ENCODE results near the gene FMNL2. TPM values are rescaled to one million over a fixed set of nuclear protein-coding genes. Genes with fewer than 3 reads are reported as not detected.

FMNL2 gene
- polyA plus RNA-seq, 10 donors = 21.4 to 41.1 (median 26.5) TPM

DNA sequence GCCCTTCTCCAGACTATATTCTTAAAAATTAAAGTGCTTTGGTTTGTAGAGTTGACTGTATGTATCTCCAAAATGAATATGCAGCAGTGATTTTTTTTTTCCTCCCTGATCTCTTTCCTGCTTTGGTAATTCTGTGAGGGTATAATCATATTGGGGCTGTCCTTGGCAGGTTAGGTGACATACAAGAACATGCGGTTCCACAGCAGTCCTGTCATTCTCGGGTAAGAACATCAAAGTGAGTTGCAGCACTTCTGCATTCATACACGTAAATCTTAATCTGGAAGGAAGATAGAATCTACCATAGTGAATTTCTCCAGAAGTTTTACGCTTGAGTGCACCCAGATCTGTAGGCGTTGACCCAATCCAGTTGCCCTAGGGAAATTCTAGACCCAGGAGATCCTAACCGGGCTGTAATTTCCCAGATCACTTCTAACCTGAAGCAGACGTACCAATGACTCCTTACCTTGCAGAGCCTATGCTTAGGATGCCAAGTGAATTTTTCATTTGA lies 272.9 kb downstream of the FMNL2 start:
- no peak for DNase-seq

DNA sequence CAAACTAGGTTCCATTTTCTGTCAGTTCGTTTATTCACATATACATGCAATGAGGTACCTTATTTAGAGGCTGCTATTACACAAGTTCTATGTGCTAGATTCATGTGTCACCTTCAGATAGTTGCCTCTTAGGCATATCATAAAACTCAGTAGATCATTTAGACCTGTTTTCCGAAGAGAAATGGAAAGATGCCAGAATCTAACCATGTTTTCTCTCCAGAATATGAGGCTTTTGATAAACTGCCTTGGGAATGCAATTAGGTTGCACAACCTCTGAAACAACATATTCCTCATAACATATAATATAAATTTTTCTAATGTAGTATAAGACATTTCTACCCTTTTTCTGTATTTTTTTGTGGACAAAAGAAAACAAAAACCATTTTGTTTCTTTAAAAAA lies 274.2 kb downstream of the FMNL2 start:
- no peak for DNase-seq

GRCh38 chr2:152609699-152610098 lies 274.7 kb downstream of the FMNL2 start:
- no peak for DNase-seq

- DNase-seq = peak; percentile 51 to 77 (median 52)
These were observed 276.7 kb downstream of the FMNL2 start for GRCh38 chr2:152611458-152612231.

DNA sequence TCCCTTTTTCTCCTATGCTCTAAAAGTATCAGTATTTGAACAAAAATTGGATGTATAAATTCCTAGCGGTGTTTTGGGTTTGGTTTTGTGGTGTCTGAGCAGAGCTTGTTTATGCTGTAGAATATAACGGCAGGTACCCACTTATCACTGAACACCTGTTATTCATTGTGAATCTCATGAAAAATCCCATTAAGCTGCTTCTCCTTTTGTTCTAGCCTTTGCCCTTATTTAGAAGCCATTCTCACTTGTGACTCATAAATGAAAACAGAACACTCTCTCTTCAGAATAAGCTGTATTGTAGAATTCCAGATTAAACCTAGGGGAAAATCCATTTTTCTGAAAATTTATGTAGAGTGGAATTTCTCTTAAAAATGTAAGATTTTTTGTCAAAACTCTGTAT lies 278.3 kb downstream of the FMNL2 start:
- no peak for DNase-seq

DNA sequence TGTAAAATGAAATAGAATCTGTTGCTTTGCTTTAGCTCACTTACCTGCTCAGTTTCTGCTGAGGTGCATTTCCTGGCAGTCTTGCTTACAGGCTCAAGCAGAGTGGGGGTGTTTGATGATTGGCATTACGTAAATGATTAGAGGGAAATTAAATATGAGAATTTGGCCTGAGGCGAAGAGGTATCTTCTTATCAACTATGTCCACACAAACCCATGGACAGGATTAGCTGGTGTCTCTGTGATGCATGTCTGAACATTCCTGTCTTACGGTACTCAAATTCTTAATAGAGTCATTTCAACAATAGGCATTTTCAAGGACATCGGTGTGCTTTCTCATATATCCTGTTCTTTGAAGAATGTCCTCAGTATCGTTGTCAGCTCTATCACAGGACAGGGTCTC lies 280.2 kb downstream of the FMNL2 start:
- no peak for DNase-seq

DNA sequence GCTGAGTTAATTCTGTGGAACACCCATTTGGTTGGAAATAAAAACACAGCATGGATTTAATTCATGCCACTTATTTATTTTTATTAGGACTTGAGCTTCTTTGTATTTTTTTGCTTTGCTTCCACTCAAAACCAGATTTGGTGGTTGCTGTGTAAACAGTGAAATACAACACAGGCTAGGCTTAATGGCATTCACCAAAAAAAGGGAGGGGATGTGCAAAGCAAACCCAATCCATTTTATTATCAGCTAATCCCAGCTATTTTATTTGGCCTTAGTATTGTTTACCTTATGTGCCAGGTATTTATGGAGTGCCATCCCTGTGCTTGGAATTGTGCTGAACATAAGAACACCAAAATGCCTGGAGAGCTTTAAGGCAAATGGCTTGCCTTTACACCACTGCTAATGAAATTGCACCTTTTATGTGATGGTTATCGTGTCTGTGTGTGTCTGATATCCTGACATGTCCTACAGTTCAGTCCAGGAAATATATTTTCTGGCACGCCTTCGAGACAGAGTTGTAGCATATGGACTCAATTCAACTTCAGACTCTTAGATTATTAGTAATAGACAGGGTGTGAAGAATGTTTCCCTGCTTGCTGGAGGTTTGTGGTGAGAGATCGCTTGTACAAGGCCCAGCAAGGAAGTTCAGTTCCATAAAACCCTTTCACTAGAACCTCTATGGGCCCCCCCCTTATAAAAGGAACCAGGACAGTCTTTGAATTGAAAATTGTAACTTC lies 282.6 kb downstream of the FMNL2 start:
- no peak for DNase-seq

GRCh38 chr2:152618193-152618564 lies 283.2 kb downstream of the FMNL2 start:
- no peak for DNase-seq

- no peak for DNase-seq
These were observed 285.2 kb downstream of the FMNL2 start for GRCh38 chr2:152620208-152620607.

DNA sequence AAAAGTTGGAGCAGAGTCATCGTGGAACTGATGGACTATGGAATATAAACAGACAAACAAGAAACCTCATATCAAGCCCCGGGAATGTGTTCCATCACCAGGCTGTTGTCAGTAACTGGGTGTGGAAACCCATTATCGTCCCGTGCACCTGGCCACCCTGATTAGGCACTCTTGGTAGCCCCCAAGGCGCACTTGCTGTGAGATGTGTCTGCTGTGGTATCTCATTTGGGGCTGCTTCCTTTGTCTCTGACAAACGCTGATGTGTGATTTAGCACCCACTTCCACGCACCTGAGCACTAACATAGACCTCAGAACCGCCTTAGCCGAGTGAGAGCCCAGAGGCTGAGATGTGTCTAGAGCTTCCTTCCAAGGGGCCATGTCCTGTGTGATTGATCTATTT lies 286.0 kb downstream of the FMNL2 start:
- no peak for DNase-seq

- DNase-seq = peak in 2 of 3 donors; percentile 55 to 66
These were observed 287.2 kb downstream of the FMNL2 start for GRCh38 chr2:152622219-152622618.

DNA sequence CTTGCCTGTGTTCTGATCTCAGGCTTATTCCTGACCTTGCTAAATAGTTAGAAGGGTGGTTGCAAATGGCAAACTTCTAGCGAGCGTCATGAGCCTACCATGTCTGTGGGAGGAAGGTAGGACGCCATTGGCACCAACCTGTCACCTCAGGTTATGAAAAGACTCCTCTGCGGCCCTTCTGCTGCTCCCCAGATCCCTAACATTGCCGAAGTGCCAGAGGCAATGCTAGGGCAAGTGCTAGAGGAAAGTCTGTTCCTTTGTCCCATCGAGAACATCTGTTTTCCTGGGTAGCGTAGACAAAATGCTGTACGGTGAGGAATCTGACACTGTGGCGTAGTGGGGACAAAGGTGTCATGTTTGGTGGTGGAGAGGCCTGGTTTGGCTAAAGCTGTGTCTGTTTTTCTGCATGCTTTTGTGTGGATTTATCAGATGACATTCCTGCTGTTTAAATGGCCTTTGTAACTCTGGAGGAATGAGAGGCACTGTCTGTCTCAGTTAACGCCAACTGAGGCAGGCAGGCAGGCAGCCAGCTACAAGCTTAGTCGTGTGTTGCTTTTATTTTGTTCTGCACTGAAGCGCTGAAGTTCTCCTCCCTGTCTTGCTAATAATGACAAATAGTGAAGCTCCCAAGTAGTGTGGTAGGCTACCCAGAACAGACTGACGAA lies 288.2 kb downstream of the FMNL2 start:
- no peak for DNase-seq

DNA sequence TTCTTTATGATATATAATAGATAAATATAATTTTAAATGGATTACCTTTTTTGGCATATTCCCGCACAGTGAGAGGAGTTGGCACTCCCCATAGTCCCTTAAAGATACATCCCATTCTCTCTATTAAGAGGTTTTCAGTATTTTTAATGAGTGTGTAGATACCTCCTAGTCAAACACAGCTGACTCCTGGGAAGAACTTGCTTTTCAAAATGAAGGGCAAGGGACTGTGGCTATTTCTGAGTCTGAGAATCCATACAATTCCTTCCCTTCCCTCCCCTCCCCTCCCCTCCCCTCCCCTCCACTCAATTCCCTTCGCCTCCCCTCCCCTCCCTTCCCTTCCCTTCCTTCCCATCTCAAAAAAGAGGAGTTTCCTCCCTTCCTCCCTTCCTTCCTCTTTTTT lies 288.8 kb downstream of the FMNL2 start:
- no peak for DNase-seq

DNA sequence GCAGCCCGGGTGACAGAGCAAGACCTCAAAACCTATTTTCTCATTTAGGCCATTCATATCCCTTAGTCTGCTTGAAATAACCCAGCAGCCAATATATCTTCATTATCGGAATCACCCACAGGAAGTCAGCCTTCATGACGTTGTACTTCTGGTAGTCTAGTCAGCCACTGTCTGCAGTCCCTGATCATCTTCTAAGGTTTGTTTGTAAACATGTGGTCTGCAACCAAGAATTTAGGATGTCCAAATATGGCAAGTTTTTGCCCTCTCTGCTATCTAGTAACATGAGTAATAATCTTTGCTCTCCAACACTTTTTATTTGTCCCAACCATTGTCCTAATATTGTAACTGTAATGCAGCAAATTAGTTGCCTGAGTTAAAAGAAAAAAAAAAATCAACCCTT lies 289.8 kb downstream of the FMNL2 start:
- no peak for DNase-seq

DNA sequence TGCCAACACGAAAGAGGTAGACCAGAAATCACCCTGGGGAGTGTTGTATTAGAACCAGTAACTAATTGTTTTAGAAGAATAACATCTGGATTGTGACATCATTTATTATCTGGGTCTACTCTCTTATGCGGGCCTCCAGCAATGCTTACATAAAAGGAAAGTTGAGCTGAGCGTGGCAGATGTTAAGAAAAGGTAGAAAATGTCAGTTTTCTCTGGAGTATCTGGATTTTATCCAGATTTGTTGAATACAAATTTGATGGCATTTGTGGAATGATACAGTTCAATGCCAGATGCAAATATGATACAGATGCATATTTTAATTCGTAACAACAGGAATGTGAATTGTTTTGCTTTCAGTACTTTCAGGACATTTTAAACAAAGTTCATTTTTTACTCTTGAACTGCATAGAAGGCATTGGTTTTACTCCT lies 292.0 kb downstream of the FMNL2 start:
- DNase-seq = peak in 1 of 3 donors; percentile 34

- DNase-seq = peak in 2 of 3 donors; percentile 46 to 61
These were observed 292.5 kb downstream of the FMNL2 start for GRCh38 chr2:152627351-152627957.

- no peak for DNase-seq
These were observed 294.2 kb downstream of the FMNL2 start for GRCh38 chr2:152629202-152629601.

GRCh38 chr2:152630466-152630865 lies 295.5 kb downstream of the FMNL2 start:
- DNase-seq = no peak

- no peak for DNase-seq
These were observed 297.8 kb downstream of the FMNL2 start for GRCh38 chr2:152632736-152633135.

DNA sequence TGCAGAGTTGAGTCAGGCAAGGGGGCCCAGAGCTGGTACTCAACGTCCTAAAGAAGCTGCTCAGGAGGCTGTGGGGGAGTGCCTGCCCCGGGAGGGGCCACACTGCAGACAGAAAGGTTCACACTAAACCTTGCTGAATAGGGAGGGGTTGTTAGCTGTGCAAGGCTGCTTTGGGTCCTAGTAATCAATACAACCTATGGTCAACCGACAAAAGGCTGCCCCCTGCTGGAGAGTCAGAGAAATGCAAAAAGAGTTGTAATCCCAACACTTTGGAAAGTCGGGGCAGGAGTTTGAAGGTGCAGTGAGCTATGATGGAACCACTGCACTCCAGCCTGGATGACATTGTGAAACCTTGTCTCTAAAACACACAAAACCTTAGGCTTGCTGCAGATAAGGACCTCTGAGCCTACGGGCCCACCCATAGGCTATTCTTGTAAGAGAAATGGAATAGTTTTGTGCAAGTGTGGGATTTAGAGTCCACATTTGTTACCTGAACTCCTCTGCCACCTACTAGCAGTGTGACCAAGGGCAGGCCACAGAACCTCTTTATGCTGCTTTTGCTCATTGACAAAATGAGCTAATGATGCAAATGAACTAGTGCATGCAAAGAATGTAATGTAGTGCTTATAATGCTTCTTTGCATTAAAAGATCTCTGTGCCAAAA lies 300.8 kb downstream of the FMNL2 start:
- DNase-seq = peak in 2 of 3 donors; percentile 64 to 70

DNA sequence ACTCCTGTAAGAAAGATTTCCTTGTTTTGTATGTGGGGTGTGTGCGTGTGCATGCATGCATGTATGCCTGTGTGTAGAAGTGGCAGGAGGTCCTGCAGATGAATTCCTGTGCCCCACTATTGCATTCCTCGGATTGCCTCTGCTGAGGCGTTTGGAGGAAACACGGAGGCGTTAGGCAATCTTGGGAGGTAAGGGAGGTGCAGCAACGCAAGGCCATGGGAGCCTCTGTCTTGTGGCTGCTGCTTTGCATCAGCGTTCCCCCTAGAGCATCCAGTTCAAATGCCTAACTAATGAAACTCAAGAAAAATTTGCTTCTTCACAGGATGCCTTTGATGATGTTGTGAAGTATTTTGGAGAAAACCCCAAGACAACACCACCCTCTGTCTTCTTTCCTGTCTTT lies 302.3 kb downstream of the FMNL2 start:
- DNase-seq = no peak

DNA sequence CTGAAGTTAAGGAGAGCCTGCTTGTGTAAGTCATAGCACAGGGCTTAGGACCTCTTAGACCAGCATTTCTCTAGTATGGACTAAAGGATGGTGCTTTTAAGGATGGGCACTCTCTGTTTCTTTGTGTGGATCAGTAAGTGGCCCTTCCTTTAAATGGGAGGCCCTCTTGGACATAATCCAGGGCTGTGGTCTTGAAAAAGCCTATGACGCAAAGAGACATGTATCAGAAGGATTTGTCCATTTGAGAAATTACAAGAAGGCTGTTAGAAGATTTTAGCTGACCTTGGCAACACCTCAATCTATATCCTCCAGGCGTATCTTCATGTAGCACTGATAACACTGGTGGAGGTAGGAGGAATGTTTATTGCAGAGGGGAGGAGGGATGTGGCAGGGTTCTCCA lies 303.1 kb downstream of the FMNL2 start:
- no peak for DNase-seq

Data from muscle of back (tissue), 11 donors.